SIG-M5 (cell line): Measurements from ENCODE around the gene ZNF462.

ENCODE experiments used
- DNase-seq: peaks from one replicate; lab custom pipeline; 2025; lab: John Stamatoyannopoulos, UW

Gene ZNF462

GRCh38 chr9:107060062-107060461 lies 197.1 kb downstream of the ZNF462 start:
- DNase-seq = no peak
